Fibroblast of skin of abdomen (primary cell): ENCODE results near the gene NR6A1.
"Not testable (repeated sequence)": the region's sequence is repeated elsewhere in the genome, so short reads cannot be mapped to it uniquely, and the experiment has no call there.

ENCODE experiments used
- DNase-seq: peaks from one replicate; pipeline ENCODE4 v3.0.0-alpha.2; 2013

NR6A1 gene

DNA sequence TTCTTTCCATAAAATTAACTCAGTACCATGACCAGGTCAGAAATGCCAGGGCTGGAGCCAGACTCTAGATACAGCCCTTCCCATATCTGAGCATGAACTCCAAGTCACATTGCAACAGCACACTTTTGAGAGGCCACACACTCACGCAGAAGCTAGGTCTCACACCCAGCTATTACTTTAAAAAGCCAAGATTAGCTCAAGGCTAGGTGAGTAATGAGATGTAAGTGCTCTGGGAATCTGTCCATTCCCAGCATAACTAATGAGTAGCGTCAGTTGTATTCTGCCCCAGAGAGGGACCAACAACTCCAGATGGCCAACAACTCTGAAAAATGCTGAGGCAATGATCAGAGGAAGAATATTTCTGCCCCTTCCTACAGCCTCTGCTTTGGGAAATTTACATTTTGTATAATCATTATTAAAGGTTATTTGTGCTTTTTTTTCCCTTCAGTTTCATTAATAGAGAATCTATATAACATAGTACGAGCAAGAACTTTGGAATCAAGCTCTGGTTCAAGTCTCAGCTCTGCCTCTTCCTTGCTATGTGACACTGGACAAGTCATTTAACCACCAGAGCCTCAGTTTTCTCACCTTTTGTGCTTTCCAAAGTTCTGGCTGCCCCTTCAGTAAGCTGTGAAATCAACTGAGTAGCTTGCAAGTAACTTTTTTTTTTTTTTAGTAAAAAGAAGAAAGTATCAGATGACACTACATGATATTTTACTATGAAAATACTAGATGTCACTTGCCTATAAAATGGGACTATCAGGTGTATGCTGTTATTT is 118.3 kb downstream of the NR6A1 start:
- peak; percentile 93 for DNase-seq

- DNase-seq, result no peak
Measured at GRCh38 chr9:124652203-124652602, 118.9 kb downstream of the NR6A1 start.

DNA sequence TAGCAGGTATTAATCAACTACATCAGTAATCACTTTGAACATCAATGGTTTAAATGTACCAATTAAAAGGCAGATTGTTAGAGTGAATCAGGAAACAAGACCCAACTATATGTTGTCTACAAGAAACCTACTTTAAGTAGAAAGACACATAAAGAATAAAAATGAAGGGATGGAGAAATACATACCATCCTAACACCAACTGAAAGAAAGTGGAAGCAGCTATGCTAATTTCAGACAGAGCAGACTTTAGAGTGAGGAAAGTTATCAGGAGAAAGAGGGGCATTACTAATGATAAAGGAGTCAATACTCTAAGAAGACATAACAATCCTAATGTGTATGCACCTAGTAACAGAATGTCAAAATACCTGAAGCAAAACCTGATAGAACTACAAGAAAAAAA is 125.8 kb downstream of the NR6A1 start:
- DNase-seq, result no peak

- no peak for DNase-seq
Measured at GRCh38 chr9:124639637-124640036, 131.5 kb downstream of the NR6A1 start.

GRCh38 chr9:124635285-124635684 is 135.8 kb downstream of the NR6A1 start:
- DNase-seq, result no peak

- DNase-seq, result peak; percentile 80
Measured at GRCh38 chr9:124632077-124632621, 139.0 kb downstream of the NR6A1 start.

- DNase-seq, result no peak
Measured at GRCh38 chr9:124631326-124631725, 139.8 kb downstream of the NR6A1 start.

DNA sequence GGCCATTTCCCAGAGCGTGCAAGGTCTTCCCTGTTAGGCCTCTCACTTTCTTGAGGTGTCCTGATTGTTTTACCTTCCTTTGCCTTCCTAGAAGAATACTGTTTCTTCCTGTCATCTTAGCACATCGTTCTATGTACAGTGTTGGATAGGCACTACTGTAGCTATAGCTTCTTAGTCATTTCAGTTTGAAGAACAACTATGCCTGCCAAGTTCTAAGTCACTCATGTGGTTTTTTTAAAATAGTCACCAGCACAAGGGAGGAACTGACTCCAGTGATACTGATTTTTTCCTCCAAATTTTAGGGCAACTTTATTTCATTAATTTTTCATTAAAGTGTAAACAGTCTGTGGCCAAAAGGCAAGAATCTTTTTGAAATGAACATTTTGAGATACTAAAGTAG is 141.5 kb downstream of the NR6A1 start:
- peak; percentile 58 for DNase-seq

- DNase-seq, result no peak
Measured at GRCh38 chr9:124628741-124629140, 142.4 kb downstream of the NR6A1 start.

DNA sequence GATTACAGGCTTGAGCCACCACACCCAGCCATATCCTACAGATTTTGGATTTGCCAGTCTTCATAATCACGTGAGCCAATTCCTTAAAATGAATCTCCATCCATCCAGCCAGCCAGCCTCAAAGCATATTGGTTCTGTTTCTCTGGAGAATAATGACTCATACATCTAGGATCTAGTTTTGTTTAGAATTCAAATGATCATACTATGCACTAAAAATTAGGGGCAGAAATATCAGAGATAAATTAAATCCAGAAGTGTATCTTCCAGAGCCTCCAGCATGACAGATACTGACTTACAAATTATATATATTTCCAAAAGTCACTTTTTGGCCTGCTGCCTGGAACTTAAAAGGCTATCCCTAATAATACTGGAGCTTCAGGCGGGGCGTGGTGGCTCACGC is 144.8 kb downstream of the NR6A1 start:
- DNase-seq, result peak; percentile 60

GRCh38 chr9:124625087-124625486 is 146.0 kb downstream of the NR6A1 start:
- DNase-seq, result no peak

- DNase-seq, result no peak
Measured at GRCh38 chr9:124624735-124624992, 146.4 kb downstream of the NR6A1 start.

GRCh38 chr9:124623966-124624734 is 147.0 kb downstream of the NR6A1 start:
- no peak for DNase-seq

DNA sequence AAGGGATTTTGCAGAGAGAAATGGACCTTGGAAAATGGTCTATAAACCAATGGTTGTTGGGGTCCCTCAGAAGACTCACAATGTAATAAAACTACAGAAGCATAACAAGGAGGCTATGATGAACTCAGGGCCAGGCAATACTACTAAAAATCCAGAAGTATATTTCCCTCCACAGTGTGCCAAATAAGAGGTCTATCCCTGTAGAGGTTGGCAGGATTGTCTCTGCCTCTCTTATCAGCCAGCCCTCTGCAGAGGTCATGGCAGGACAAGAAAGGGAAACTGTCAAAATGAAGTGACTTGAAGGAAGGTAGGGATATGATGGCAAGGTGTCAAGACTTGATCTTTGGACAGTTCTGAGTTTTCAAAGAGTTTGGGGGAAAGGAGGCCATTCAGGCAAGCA is 148.2 kb downstream of the NR6A1 start:
- DNase-seq, result no peak

- peak; percentile 80 for DNase-seq
Measured at GRCh38 chr9:124621371-124622328, 149.5 kb downstream of the NR6A1 start.

DNA sequence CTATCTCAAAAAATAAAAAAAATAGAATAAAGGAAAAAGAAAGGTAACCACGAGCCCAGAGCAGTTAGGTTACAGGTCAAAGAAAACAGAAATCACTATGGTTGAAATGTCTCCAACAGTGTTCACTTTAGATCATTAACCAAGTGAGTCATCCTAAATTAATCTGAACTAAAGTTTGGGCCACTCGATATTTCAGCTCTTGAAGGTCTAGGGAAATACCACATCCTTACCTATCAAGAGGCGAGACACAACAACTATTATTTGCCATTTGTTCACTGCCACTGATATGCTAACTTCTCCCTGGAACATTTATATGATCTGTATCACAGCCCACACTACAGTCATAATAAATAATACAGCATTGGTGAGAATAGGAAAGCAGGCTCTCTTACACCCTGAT is 152.6 kb downstream of the NR6A1 start:
- peak; percentile 23 for DNase-seq

GRCh38 chr9:124617477-124618141 is 153.5 kb downstream of the NR6A1 start:
- DNase-seq, result peak; percentile 77

- no peak for DNase-seq
Measured at GRCh38 chr9:124616961-124617360, 154.2 kb downstream of the NR6A1 start.

GRCh38 chr9:124615840-124616239 is 155.3 kb downstream of the NR6A1 start:
- not testable (repeated sequence) for DNase-seq

DNA sequence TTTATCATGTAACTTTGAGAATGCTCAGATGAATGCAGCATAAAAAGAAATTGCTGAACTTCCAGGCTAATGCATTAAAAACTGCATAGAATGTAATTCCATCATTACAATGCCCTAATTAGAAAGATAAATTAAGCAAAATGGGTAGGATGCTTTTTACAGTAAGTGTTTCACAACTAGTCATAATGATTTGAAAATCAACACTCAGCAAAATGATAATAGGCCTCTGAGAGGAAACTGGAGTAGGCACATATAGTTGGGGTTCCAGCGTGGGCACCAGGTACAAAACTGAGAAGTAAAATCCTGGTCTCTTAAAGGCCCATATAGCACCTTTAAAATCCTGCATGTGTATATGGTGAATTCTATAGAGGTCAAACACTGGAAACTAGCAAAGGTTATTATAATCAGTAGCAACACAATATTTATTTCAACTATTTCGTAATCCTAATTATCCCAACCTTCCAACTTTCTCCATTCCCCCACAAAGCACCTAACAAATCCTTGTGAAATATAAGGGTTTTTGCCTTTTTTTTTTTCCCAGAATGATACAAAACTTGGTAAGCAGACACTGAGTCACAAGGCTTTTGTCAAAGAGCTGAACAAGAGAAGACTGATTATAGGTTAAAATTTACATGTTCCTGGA is 155.9 kb downstream of the NR6A1 start:
- DNase-seq, result no peak

- DNase-seq, result no peak
Measured at GRCh38 chr9:124613849-124614248, 157.3 kb downstream of the NR6A1 start.

DNA sequence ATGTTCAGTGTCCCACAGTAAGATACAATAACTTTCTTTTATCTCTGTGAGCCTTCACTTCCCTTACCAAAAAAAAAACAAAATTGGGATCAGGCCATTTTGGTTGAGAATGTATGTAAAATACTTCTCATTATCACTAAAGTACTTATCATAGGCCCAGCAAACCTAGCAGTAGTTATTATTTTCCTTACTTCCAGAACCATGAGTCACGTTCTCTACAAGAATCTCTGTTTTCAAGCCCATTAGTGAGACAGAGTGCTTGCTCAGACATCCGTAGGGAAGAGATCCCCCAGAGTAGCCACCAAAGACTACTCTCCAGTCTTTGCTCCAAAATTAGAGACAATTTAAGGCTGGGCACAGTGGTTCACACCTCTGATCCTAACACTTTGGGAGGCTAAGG is 160.0 kb downstream of the NR6A1 start:
- no peak for DNase-seq
